Testis (tissue), 3 donors: Measurements from ENCODE around the gene SIGLEC11. TPM values are rescaled to one million over a fixed set of nuclear protein-coding genes. Genes with fewer than 3 reads are reported as not detected.

Source experiments
- DNase-seq: peaks from one replicate; pipeline ENCODE4 v3.0.0-alpha.2; 2019
- H3K27ac ChIP-seq, 2 donors: fragments of 200-600 bp; sonication (generic); one replicate each; pipeline ENCODE4 v1.5.1; 2019
- H3K27me3 ChIP-seq: fragments of 200-600 bp; sonication (generic); one replicate; pipeline ENCODE4 v1.5.1; 2019
- H3K36me3 ChIP-seq: fragments of 200-600 bp; sonication (generic); one replicate; pipeline ENCODE4 v1.5.1; 2017; ENCODE audit warnings: low read depth; ENCODE audit errors: missing control alignments
- H3K4me1 ChIP-seq: fragments of 200-600 bp; sonication (generic); one replicate; pipeline ENCODE4 v1.5.1; 2019
- H3K4me3 ChIP-seq, 2 donors: fragments of 200-600 bp; sonication (generic); one replicate each; pipeline ENCODE4 v1.5.1; 2017 to 2019
- H3K9me3 ChIP-seq: fragments of 200-600 bp; sonication (generic); one replicate; pipeline ENCODE4 v1.5.1; 2017
- CTCF ChIP-seq, 3 experiments: fragments of 450-650 bp in 2 of 3; fragments of 200-600 bp in 1 of 3; sonication (generic) in 1 of 3; IDR thresholded peaks; one replicate each; pipeline ENCODE4 v1.5.1; 2016 to 2019; ENCODE audit warnings: antibody characterized with exemption in 3 of 3, mild to moderate bottlenecking in 2 of 3, moderate library complexity in 1 of 3
- POLR2A ChIP-seq: fragments of 450-650 bp; IDR thresholded peaks from one replicate; pipeline ENCODE4 v1.6.1; 2017; ENCODE audit warnings: antibody characterized with exemption, mild to moderate bottlenecking, moderate library complexity
- WGBS, 2 donors: methylation state at CpG; one replicate each; pipeline ENCODE4 v1.1.5; 2018; 5-methylcytosine and 5-hydroxymethylcytosine counted together
- intact Hi-C: fragments of 100-400 bp; cut with DNase I; formaldehyde crosslinking; loops from one replicate; pipeline ENCODE4 v1.15.1; 2023; ENCODE audit warnings: low total_unique reads
- polyA plus RNA-seq: library from polyadenylated mRNA; stranded (reverse); fragments of 350-450 nt; fragmentation: Illumina TruSeq; extraction: RNeasy Lipid Tissue Mini Kit (QIAGEN cat#74804); gene quantifications from one replicate; pipeline ENCODE4 v1.2.3, GENCODE V29; 2014; ENCODE audit warnings: low read depth, low replicate concordance; ENCODE audit not compliant: insufficient read depth
- total RNA-seq, 2 donors: library from RNA; depleted of rRNA; stranded (reverse); fragments of >200 nt; gene quantifications; one replicate each; pipeline ENCODE4 v1.2.3, GENCODE V29; 2016

The SIGLEC11 gene
- total and polyA plus RNA-seq, 3 donors from 2014 or later, result 5.8 to 8.5 (median 6.0) TPM

GRCh38 chr19:49929611-49930482 is 31.1 kb downstream of the SIGLEC11 start:
- TF ChIP-seq CTCF (IDR thresholded peaks at IDR 0.05) (no peak), POLR2A (no peak)
- Histone ChIP-seq H3K27me3 (no peaks in the 10 kb centered on the region), H3K4me1 (peaks cover 15% of the 10 kb centered on the region), H3K27ac (peak overlapping the region; percentile 93 to 96), H3K36me3 (no peaks in the 10 kb centered on the region), H3K4me3 (peak overlapping the region; percentile 86 to 98), H3K9me3 (no peaks in the 10 kb centered on the region)
- intact Hi-C loops, result no loop called here
- peak; percentile 95 for DNase-seq
- 2 to 3% methylated on average over 27 to 43 of the region's 43 CpGs for WGBS, 2 donors

GRCh38 chr19:49929121-49929610 is 31.8 kb downstream of the SIGLEC11 start, which contains the start of the genes ATF5 and NUP62:
Gene ATF5 (plus strand): TSS chr19:49929205. CDS start chr19:49930851, 1,646 bp downstream.
Gene NUP62 (minus strand): TSS chr19:49929504. CDS start chr19:49909807, 19,697 bp downstream.
- DNase-seq, result peak; percentile 84
- H3K4me3 ChIP-seq, result peak within 1 kb of the TSS; percentile 86 to 98
- 0 to 1% methylated on average over 42 to 48 of the region's 48 CpGs for WGBS, 2 donors
- peak within 1 kb of the TSS; percentile 93 to 96 for H3K27ac ChIP-seq
- intact Hi-C loops, result no loop called here
- no peaks in the 10 kb centered on the region for H3K27me3 ChIP-seq
- H3K36me3 ChIP-seq, result no peaks in the 10 kb centered on the region
- no peak for TF ChIP-seq POLR2A
- TF ChIP-seq CTCF (IDR thresholded peaks at IDR 0.05), result no peak
- H3K4me1 ChIP-seq, result peaks cover 17% of the 10 kb centered on the region
- no peaks in the 10 kb centered on the region for H3K9me3 ChIP-seq

- WGBS, 2 donors, result 48 to 65% methylated on average over 14 of the region's 14 CpGs
- no peak for DNase-seq
- no peak for TF ChIP-seq POLR2A
- TF ChIP-seq CTCF (IDR thresholded peaks at IDR 0.05), result no peak
- Histone ChIP-seq H3K27me3 (no peaks in the 10 kb centered on the region), H3K27ac (no peak overlapping the region), H3K4me1 (peaks cover 17% of the 10 kb centered on the region), H3K9me3 (no peaks in the 10 kb centered on the region), H3K4me3 (no peak overlapping the region), H3K36me3 (no peaks in the 10 kb centered on the region)
- intact Hi-C loops, result no loop called here
Observed at GRCh38 chr19:49927526-49928264, 33.3 kb downstream of the SIGLEC11 start.

- TF ChIP-seq POLR2A, result no peak
- no peak for TF ChIP-seq CTCF (IDR thresholded peaks at IDR 0.05)
- Histone ChIP-seq H3K27ac (no peak overlapping the region), H3K9me3 (no peaks in the 10 kb centered on the region), H3K4me1 (peaks cover 17% of the 10 kb centered on the region), H3K4me3 (no peak overlapping the region), H3K36me3 (no peaks in the 10 kb centered on the region), H3K27me3 (no peaks in the 10 kb centered on the region)
- DNase-seq, result no peak
- intact Hi-C loops, result no loop called here
- 93 to 94% methylated on average over 10 of the region's 10 CpGs for WGBS, 2 donors
Observed at GRCh38 chr19:49926515-49926914, 34.5 kb downstream of the SIGLEC11 start.
